Measurements from ENCODE around the gene MEGF11.

MEGF11 gene

DNA sequence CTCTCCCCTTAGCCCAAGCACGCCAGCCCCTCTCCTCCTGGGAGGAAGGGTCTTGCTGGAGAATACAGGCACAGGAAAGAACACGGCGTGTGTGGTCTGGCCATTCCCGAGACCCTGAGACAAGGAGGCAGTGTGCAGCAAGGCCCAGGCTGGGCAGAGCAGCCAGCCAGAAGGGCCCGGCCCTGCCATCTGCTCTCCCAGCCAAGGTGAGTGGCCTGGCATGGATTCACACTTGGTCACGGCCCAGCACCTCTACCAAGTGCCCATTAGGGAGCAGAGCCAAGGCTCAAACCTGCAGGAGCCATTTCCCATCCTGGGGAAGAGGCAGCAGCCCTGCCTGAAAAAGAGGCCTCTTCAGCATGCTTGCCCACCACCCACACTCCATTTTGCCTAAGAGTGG lies 28.6 kb downstream of the MEGF11 start:
- H3K27me3 ChIP-seq (ENCODE audit: low read depth, low read length), result peaks cover 14% of the 10 kb centered on the region
- H3K27ac ChIP-seq (ENCODE audit: low read length), result no peak overlapping the region
- H3K9me3 ChIP-seq (ENCODE audit: insufficient read depth, low read length), result no peaks in the 10 kb centered on the region
- no peak overlapping the region for H2AFZ ChIP-seq (ENCODE audit: low read depth, low read length)
- H3K4me3 ChIP-seq (ENCODE audit: low read length), result no peak overlapping the region
- H3K36me3 ChIP-seq (replicated peaks; ENCODE audit: low read depth, low read length), result no peaks in the 10 kb centered on the region
- H3K4me2 ChIP-seq (ENCODE audit: low read length), result no peak overlapping the region
- H3K9ac ChIP-seq (ENCODE audit: low read length), result no peak overlapping the region
- H3K4me1 ChIP-seq (ENCODE audit: low read length), result no peaks in the 10 kb centered on the region
- TF ChIP-seq, protein P1, sequence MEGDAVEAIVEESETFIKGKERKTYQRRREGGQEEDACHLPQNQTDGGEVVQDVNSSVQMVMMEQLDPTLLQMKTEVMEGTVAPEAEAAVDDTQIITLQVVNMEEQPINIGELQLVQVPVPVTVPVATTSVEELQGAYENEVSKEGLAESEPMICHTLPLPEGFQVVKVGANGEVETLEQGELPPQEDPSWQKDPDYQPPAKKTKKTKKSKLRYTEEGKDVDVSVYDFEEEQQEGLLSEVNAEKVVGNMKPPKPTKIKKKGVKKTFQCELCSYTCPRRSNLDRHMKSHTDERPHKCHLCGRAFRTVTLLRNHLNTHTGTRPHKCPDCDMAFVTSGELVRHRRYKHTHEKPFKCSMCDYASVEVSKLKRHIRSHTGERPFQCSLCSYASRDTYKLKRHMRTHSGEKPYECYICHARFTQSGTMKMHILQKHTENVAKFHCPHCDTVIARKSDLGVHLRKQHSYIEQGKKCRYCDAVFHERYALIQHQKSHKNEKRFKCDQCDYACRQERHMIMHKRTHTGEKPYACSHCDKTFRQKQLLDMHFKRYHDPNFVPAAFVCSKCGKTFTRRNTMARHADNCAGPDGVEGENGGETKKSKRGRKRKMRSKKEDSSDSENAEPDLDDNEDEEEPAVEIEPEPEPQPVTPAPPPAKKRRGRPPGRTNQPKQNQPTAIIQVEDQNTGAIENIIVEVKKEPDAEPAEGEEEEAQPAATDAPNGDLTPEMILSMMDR (IDR thresholded peaks at IDR 0.05; ENCODE audit: low read depth, low read length), result no peak
- TF ChIP-seq EZH2phosphoT487 (IDR thresholded peaks at IDR 0.05; ENCODE audit: low read depth), result no peak
- no peaks in the 10 kb centered on the region for H4K20me1 ChIP-seq (ENCODE audit: insufficient read depth, low read length)
- H3K79me2 ChIP-seq (ENCODE audit: low read length), result no peaks in the 10 kb centered on the region

DNA sequence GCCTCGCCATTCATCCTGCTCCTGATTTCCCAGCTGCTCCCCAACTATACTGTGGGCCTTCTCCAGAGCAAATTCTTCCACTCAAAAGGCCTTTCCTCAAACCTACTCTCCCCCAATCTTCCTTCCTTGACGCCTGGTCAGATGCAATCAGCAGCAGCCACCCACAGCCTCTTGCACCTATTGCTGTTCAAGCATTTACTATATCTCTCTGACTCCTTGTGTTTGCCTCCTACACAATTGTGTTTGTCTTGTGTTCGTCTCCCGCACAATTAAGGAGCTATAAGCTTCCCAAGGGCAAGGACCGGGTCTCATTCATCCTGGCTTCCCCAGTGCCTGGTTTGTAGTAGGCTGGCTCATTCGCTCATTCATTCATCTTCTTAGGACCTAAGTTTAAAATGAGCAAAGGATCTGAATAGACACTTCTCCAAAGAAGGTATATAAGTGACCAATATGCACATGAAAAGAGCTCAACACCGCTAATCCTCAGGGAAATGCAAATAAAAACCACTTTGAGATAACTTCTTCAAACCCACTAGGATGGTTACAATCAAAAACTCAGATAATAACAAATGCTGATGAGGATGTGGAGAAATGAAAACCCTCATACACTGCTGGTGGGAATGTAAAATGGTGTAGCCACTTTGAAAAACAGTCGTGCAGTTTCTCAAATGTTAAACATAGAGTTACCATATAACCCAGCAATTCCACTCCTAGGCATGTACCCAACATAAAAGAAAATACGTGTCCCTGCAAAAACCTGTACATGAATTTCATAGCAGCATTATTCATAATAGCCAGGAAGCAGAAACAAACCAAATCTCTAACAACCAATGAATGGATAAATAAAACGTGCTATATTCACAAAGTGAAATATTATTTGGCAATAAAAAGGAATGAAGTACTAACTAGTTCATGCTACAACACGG lies 31.0 kb downstream of the MEGF11 start:
- Histone ChIP-seq H4K20me1 (ENCODE audit: insufficient read depth, low read length) (no peaks in the 10 kb centered on the region), H3K27ac (ENCODE audit: low read length) (no peak overlapping the region), H3K9ac (ENCODE audit: low read length) (no peak overlapping the region), H3K4me2 (ENCODE audit: low read length) (no peak overlapping the region), H2AFZ (ENCODE audit: low read depth, low read length) (no peak overlapping the region), H3K9me3 (ENCODE audit: insufficient read depth, low read length) (no peaks in the 10 kb centered on the region), H3K79me2 (ENCODE audit: low read length) (no peaks in the 10 kb centered on the region), H3K4me1 (ENCODE audit: low read length) (no peaks in the 10 kb centered on the region), H3K4me3 (ENCODE audit: low read length) (no peak overlapping the region), H3K27me3 (ENCODE audit: low read depth, low read length) (peaks cover 10% of the 10 kb centered on the region; the same call in 1 of the 2 replicates), H3K36me3 (replicated peaks; ENCODE audit: low read depth, low read length) (no peaks in the 10 kb centered on the region)
- TF ChIP-seq EZH2phosphoT487 (IDR thresholded peaks at IDR 0.05; ENCODE audit: low read depth), result no peak
- TF ChIP-seq, protein P1 (IDR thresholded peaks at IDR 0.05; ENCODE audit: low read depth, low read length), result no peak

DNA sequence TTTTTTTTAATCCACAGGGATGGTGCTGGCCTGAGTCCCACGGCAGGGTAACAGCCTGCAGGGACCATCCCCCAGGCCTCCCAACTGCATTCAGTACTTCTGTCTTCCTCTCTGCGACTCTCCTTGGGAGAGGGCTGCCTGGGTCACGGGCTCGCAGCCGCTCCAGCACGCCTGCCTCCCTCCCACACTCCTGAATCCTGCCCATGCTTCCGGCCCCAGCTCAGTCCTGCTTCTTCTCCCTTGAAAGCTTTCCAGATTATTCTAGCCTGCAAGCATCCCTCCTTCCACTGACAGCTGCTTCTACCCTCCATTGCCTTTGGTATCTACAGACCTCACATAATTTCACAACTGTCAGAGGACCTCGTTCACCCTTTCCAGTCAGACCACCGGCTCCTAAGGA lies 32.4 kb downstream of the MEGF11 start:
- H3K27me3 ChIP-seq (ENCODE audit: low read depth, low read length), result peaks cover 10% of the 10 kb centered on the region; the same call in 1 of the 2 replicates
- H3K4me3 ChIP-seq (ENCODE audit: low read length), result no peak overlapping the region

DNA sequence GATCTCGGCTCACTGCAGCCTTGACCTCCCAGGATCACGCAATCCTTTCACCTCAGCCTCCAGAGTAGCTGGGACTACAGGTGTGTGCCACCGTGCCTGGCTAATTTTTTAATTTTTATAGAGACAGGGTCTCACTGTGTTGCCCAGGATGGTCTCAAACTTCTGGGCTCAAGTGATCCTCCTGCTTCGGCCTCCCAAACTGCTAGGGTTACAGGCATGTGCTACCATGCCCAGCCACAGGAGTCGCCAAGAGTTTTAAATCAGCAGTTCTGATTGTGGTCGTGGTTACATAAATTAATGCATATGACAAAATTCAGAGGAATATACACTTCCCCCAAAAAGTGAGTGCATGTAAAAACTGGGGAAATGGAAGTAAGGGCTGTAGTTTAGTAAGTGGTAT lies 32.9 kb downstream of the MEGF11 start:
- no peaks in the 10 kb centered on the region for H3K79me2 ChIP-seq (ENCODE audit: low read length)
- peaks cover 11% of the 10 kb centered on the region; the same call in 1 of the 2 replicates for H3K27me3 ChIP-seq (ENCODE audit: low read depth, low read length)
- H3K4me3 ChIP-seq (ENCODE audit: low read length), result no peak overlapping the region
- H2AFZ ChIP-seq (ENCODE audit: low read depth, low read length), result no peak overlapping the region
- no peak overlapping the region for H3K9ac ChIP-seq (ENCODE audit: low read length)
- no peaks in the 10 kb centered on the region for H4K20me1 ChIP-seq (ENCODE audit: insufficient read depth, low read length)
- no peak overlapping the region for H3K4me2 ChIP-seq (ENCODE audit: low read length)
- H3K4me1 ChIP-seq (ENCODE audit: low read length), result no peaks in the 10 kb centered on the region
- no peak overlapping the region for H3K27ac ChIP-seq (ENCODE audit: low read length)
- no peaks in the 10 kb centered on the region for H3K36me3 ChIP-seq (replicated peaks; ENCODE audit: low read depth, low read length)
- H3K9me3 ChIP-seq (ENCODE audit: insufficient read depth, low read length), result no peaks in the 10 kb centered on the region
- TF ChIP-seq, protein P1 (IDR thresholded peaks at IDR 0.05; ENCODE audit: low read depth, low read length), result no peak
- no peak for TF ChIP-seq EZH2phosphoT487 (IDR thresholded peaks at IDR 0.05; ENCODE audit: low read depth)

More for the DNA sequence above, 32.4 kb downstream of the MEGF11 start:
- TF ChIP-seq, protein P1 (IDR thresholded peaks at IDR 0.05; ENCODE audit: low read depth, low read length), result no peak
- TF ChIP-seq EZH2phosphoT487 (IDR thresholded peaks at IDR 0.05; ENCODE audit: low read depth), result no peak
- Histone ChIP-seq H3K4me2 (ENCODE audit: low read length) (no peak overlapping the region), H3K9ac (ENCODE audit: low read length) (no peak overlapping the region), H2AFZ (ENCODE audit: low read depth, low read length) (no peak overlapping the region), H4K20me1 (ENCODE audit: insufficient read depth, low read length) (no peaks in the 10 kb centered on the region), H3K79me2 (ENCODE audit: low read length) (no peaks in the 10 kb centered on the region), H3K9me3 (ENCODE audit: insufficient read depth, low read length) (no peaks in the 10 kb centered on the region), H3K27ac (ENCODE audit: low read length) (no peak overlapping the region), H3K36me3 (replicated peaks; ENCODE audit: low read depth, low read length) (no peaks in the 10 kb centered on the region), H3K4me1 (ENCODE audit: low read length) (no peaks in the 10 kb centered on the region)

All from OCI-LY3 (cell line).